SK-N-SH (cell line): Measurements from ENCODE around the gene ZKSCAN3. TPM values are rescaled to one million over a fixed set of nuclear protein-coding genes. Genes with fewer than 3 reads are reported as not detected.

ENCODE experiments used
- FOSL2 ChIP-seq: IDR thresholded peaks from 2 replicates; pipeline ENCODE4 v1.4.0; 2012; ENCODE audit warnings: low read depth, mild to moderate bottlenecking, moderate library complexity, borderline replicate concordance
- MEF2A ChIP-seq: IDR thresholded peaks from 2 replicates; pipeline ENCODE4 v1.4.0; 2012; ENCODE audit warnings: low read depth, borderline replicate concordance
- MXI1 ChIP-seq: IDR thresholded peaks from 2 replicates; pipeline ENCODE4 v1.6.1; 2012; ENCODE audit warnings: mild to moderate bottlenecking, low read depth, low read length, improper control_type of control experiment
- REST ChIP-seq: IDR thresholded peaks from 2 replicates; pipeline ENCODE4 v1.6.1; 2012; ENCODE audit warnings: mild to moderate bottlenecking, low read depth, low read length, moderate library complexity
- RXRA ChIP-seq: IDR thresholded peaks from 2 replicates; pipeline ENCODE4 v1.4.0; 2012; ENCODE audit warnings: low read depth, mild to moderate bottlenecking, borderline replicate concordance
- USF1 ChIP-seq: IDR thresholded peaks from 2 replicates; pipeline ENCODE4 v1.4.0; 2012; ENCODE audit warnings: low read depth, borderline replicate concordance
- polyA plus RNA-seq, 3 experiments: library from polyadenylated mRNA; depleted of rRNA; stranded (reverse); fragments of >200 nt; gene quantifications; 2 replicates each; pipeline ENCODE4 v1.2.3, GENCODE V29; 2012
- small RNA-seq, 7 experiments: library from RNA; depleted of rRNA; stranded (forward); fragments of <200 nt; gene quantifications; one replicate each; pipeline ENCODE3, GENCODE V24; 2012

ZKSCAN3 gene
- polyA plus RNA-seq, 1 of the 3 experiments (the other 2 are of a cell fraction) = 2.6 TPM

GRCh38 chr6:28413681-28414080 lies 63.9 kb downstream of the ZKSCAN3 start (continued):
- no peak for TF ChIP-seq REST
- no peak for TF ChIP-seq MEF2A
- TF ChIP-seq MXI1 = no peak
- TF ChIP-seq FOSL2 = no peak
- TF ChIP-seq USF1 = no peak
- TF ChIP-seq RXRA = no peak

Small RNA genes within 50 kb of the gene (small RNA-seq; reads per million reads assigned to genes)
- gene AL021997.1 (0 reads per million in 7 experiments), gene AL021997.2 (0 reads per million in 7 experiments), gene RNU2-45P (0 reads per million in 7 experiments)

Other genes starting within 250 kb of the ZKSCAN3 start
- gene ZSCAN16, start 225.3 kb upstream of the ZKSCAN3 start, polyA plus RNA-seq (2012; rRNA removed) = 3.7 and 6.2 TPM in 2 replicates
- 4.3 and 5.8 TPM in 2 replicates for gene ZKSCAN8, start 208.1 kb upstream of the ZKSCAN3 start, polyA plus RNA-seq (2012; rRNA removed)
- gene ZSCAN9, start 124.7 kb upstream of the ZKSCAN3 start, polyA plus RNA-seq (2012; rRNA removed) = 13.7 and 23.2 TPM in 2 replicates
- 2.9 and 3.5 TPM in 2 replicates for gene ZKSCAN4, start 97.7 kb upstream of the ZKSCAN3 start, polyA plus RNA-seq (2012; rRNA removed)
- gene NKAPL, start 90.7 kb upstream of the ZKSCAN3 start, polyA plus RNA-seq (2012; rRNA removed) = not detected in 2 replicates
- gene ZSCAN26, start 82.8 kb upstream of the ZKSCAN3 start, polyA plus RNA-seq (2012; rRNA removed) = 11.0 and 14.0 TPM in 2 replicates
- gene PGBD1, start 68.4 kb upstream of the ZKSCAN3 start, polyA plus RNA-seq (2012; rRNA removed) = 2.5 and 2.7 TPM in 2 replicates
- 1.9 and 2.1 TPM in 2 replicates for gene ZSCAN31, start 13.8 kb upstream of the ZKSCAN3 start, polyA plus RNA-seq (2012; rRNA removed)
- 1.6 and 2.5 TPM in 2 replicates for gene ZSCAN12, start 49.8 kb downstream of the ZKSCAN3 start, polyA plus RNA-seq (2012; rRNA removed)
- 2.0 and 2.1 TPM in 2 replicates for gene ZSCAN23, start 93.5 kb downstream of the ZKSCAN3 start, polyA plus RNA-seq (2012; rRNA removed)
- not detected in 2 replicates for gene GPX6, start 165.8 kb downstream of the ZKSCAN3 start, polyA plus RNA-seq (2012; rRNA removed)
- gene GPX5, start 175.9 kb downstream of the ZKSCAN3 start, polyA plus RNA-seq (2012; rRNA removed) = not detected in 2 replicates